ENCODE results near the gene GALNT10. TPM values are rescaled to one million over a fixed set of nuclear protein-coding genes. Genes with fewer than 3 reads are reported as not detected.

Gene GALNT10
- polyA plus RNA-seq, 1 of the 3 experiments (the other 2 are of a cell fraction) = 56.3 TPM

DNA sequence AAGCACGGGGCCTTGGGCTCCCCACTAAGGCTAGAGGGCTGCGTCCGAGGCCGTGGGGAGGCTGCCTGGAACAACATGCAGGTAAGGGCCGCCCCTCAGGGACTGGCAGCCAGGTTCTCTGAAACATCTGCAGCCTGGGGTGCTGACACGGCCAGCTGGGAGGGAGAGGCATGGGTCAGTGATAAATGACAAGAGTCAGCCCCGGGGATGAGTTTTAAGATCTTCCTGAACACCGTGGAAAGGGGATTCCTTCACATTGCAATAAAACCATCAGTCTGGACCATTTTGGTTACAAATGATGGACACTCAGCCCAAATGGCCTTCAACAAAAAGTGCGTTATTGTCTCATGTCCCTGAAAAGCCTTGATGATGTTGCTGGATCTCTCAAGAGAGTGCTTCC is 222.4 kb downstream of the GALNT10 start:
- 97% methylated on average over 9 of the region's 9 CpGs for WGBS (ENCODE audit: low lambda C conversion rate)
- no peaks in the 10 kb centered on the region for H3K79me2 ChIP-seq (ENCODE audit: insufficient read depth)
- no peaks in the 10 kb centered on the region for H3K27me3 ChIP-seq (ENCODE audit: insufficient read depth)
- H3K36me3 ChIP-seq (replicated peaks in 1 of 2; ENCODE audit: control insufficient read depth in 1 of 2, insufficient read depth in 2 of 2, low read length in 1 of 2) = peaks cover 50 to 65% of the 10 kb centered on the region in 2 experiments
- H2AFZ ChIP-seq (ENCODE audit: low read depth) = no peak overlapping the region
- no peak overlapping the region for H3K4me3 ChIP-seq (ENCODE audit: low read depth in 2 of 2, low read length in 1 of 2)
- POLR2A ChIA-PET = no interaction called here
- CTCF ChIA-PET = interaction anchor here (1.0 to 1.2 kb wide), 3 partner anchors 8 to 232 kb away, joined by 3 to 4 read pairs (median 3); no protein-coding TSS in a partner anchor
- H3K4me1 ChIP-seq (ENCODE audit: control insufficient read depth in 1 of 2, insufficient read depth in 2 of 2, low read depth in 1 of 2, low read length in 1 of 2) = peaks cover 0 to under 1% of the 10 kb centered on the region in 2 experiments; a peak in 2 of 4 replicates
- TF ChIP-seq USF1 (IDR thresholded peaks at IDR 0.05; ENCODE audit: borderline replicate concordance, low read depth) (no peak), RAD21 (IDR thresholded peaks at IDR 0.05; ENCODE audit: low read length) (no peak), NRF1 (IDR thresholded peaks at IDR 0.05; ENCODE audit: low read depth, low read length) (no peak), EP300 (IDR thresholded peaks at IDR 0.05; ENCODE audit: borderline replicate concordance in 1 of 2, low read depth in 1 of 2, low read length in 1 of 2) (no peak), REST (IDR thresholded peaks at IDR 0.05; ENCODE audit: low read depth, low read length) (no peak), POLR2AphosphoS5 (IDR thresholded peaks at IDR 0.05; ENCODE audit: low read depth, low read length) (no peak)
- TF ChIP-seq, protein P1, sequence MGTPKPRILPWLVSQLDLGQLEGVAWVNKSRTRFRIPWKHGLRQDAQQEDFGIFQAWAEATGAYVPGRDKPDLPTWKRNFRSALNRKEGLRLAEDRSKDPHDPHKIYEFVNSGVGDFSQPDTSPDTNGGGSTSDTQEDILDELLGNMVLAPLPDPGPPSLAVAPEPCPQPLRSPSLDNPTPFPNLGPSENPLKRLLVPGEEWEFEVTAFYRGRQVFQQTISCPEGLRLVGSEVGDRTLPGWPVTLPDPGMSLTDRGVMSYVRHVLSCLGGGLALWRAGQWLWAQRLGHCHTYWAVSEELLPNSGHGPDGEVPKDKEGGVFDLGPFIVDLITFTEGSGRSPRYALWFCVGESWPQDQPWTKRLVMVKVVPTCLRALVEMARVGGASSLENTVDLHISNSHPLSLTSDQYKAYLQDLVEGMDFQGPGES (IDR thresholded peaks at IDR 0.05; ENCODE audit: low read depth, low read length) = no peak
- no peak for DNase-seq
- no peaks in the 10 kb centered on the region for H3K9me2 ChIP-seq
- no peak overlapping the region for H3K27ac ChIP-seq (ENCODE audit: low read depth in 2 of 2, low read length in 1 of 2)
- no peak overlapping the region for H3K9ac ChIP-seq
- no peaks in the 10 kb centered on the region for H3K9me3 ChIP-seq
- no peaks in the 10 kb centered on the region for H4K20me1 ChIP-seq (ENCODE audit: insufficient read depth)
- no peaks in the 10 kb centered on the region for H3F3A ChIP-seq (replicated peaks; ENCODE audit: insufficient read depth)
- no peak overlapping the region for H3K4me2 ChIP-seq

DNA sequence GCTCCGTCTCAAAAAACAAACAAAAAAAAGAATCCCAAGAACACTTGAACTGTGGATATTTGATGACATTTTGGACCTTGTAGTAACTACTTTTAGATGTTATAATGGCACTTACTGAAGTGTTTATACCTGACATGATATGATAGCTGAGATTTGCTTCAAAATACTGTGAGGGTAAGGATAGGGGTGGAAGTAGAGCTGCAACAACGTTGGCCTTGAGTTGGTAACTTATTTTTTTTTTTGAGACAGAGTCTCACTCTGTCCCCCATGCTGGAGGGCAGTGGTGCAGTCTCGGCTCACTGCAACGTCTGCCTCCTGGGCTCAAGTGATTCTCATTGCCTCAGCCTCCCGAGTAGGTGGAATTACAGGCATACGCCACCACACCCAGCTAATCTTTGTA is 224.6 kb downstream of the GALNT10 start:
- POLR2A ChIA-PET = no interaction called here
- TF ChIP-seq, protein P2, sequence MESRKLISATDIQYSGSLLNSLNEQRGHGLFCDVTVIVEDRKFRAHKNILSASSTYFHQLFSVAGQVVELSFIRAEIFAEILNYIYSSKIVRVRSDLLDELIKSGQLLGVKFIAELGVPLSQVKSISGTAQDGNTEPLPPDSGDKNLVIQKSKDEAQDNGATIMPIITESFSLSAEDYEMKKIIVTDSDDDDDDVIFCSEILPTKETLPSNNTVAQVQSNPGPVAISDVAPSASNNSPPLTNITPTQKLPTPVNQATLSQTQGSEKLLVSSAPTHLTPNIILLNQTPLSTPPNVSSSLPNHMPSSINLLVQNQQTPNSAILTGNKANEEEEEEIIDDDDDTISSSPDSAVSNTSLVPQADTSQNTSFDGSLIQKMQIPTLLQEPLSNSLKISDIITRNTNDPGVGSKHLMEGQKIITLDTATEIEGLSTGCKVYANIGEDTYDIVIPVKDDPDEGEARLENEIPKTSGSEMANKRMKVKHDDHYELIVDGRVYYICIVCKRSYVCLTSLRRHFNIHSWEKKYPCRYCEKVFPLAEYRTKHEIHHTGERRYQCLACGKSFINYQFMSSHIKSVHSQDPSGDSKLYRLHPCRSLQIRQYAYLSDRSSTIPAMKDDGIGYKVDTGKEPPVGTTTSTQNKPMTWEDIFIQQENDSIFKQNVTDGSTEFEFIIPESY (IDR thresholded peaks at IDR 0.05; ENCODE audit: borderline replicate concordance, low read depth) = no peak
- no peak for TF ChIP-seq RAD21 (IDR thresholded peaks at IDR 0.05; ENCODE audit: low read length)
- no peak for TF ChIP-seq MXI1 (IDR thresholded peaks at IDR 0.05; ENCODE audit: low read depth, low read length)
- TF ChIP-seq REST (IDR thresholded peaks at IDR 0.05; ENCODE audit: low read depth, low read length) = no peak
- TF ChIP-seq PBX3 (IDR thresholded peaks at IDR 0.05) = no peak
- no peak for TF ChIP-seq EP300 (IDR thresholded peaks at IDR 0.05; ENCODE audit: borderline replicate concordance in 1 of 2, low read depth in 1 of 2, low read length in 1 of 2)
- no peak for TF ChIP-seq EZH2phosphoT487 (IDR thresholded peaks at IDR 0.05; ENCODE audit: borderline replicate concordance, low read depth)
- no peak for TF ChIP-seq NRF1 (IDR thresholded peaks at IDR 0.05; ENCODE audit: low read depth, low read length)
- no peak for TF ChIP-seq POLR2AphosphoS5 (IDR thresholded peaks at IDR 0.05; ENCODE audit: low read depth, low read length)
- TF ChIP-seq NFIC (IDR thresholded peaks at IDR 0.05; ENCODE audit: borderline replicate concordance) = no peak

More for the DNA sequence above, 224.6 kb downstream of the GALNT10 start:
- no peak overlapping the region for H3K9ac ChIP-seq
- no peaks in the 10 kb centered on the region for H3K9me3 ChIP-seq
- H4K20me1 ChIP-seq (ENCODE audit: insufficient read depth) = no peaks in the 10 kb centered on the region
- no peak for DNase-seq
- H3K27ac ChIP-seq (ENCODE audit: low read depth in 2 of 2, low read length in 1 of 2) = no peak overlapping the region
- no peak overlapping the region for H2AFZ ChIP-seq (ENCODE audit: low read depth)
- no peaks in the 10 kb centered on the region for H3K27me3 ChIP-seq (ENCODE audit: insufficient read depth)
- no peaks in the 10 kb centered on the region for H3K79me2 ChIP-seq (ENCODE audit: insufficient read depth)
- CTCF ChIA-PET = interaction anchor here (0.8 to 1.5 kb wide), 5 partner anchors 10 to 343 kb away, joined by 3 to 6 read pairs (median 4); no protein-coding TSS in a partner anchor
- H3F3A ChIP-seq (replicated peaks; ENCODE audit: insufficient read depth) = peaks cover 5% of the 10 kb centered on the region
- H3K4me3 ChIP-seq (ENCODE audit: low read depth in 2 of 2, low read length in 1 of 2) = no peak overlapping the region
- H3K36me3 ChIP-seq (replicated peaks in 1 of 2; ENCODE audit: control insufficient read depth in 1 of 2, insufficient read depth in 2 of 2, low read length in 1 of 2) = peaks cover 41 to 65% of the 10 kb centered on the region in 2 experiments
- H3K4me2 ChIP-seq = no peak overlapping the region
- WGBS (ENCODE audit: low lambda C conversion rate) = 88% methylated on average over 6 of the region's 6 CpGs
- H3K4me1 ChIP-seq (ENCODE audit: control insufficient read depth in 1 of 2, insufficient read depth in 2 of 2, low read depth in 1 of 2, low read length in 1 of 2) = peaks cover 0 to 8% of the 10 kb centered on the region in 2 experiments; a peak in 2 of 4 replicates
- H3K9me2 ChIP-seq = no peaks in the 10 kb centered on the region
